Jurkat, Clone E6-1 (cell line): ENCODE results near the gene NPAS2.
A peak's percentile ranks its signal among the peaks of the same experiment; 100 is the strongest.

Experiments used
- DNase-seq: peaks from one replicate; pipeline ENCODE4 v3.0.0-alpha.2; 2011; ENCODE audit warnings: low read depth, low spot score
- H3K4me3 ChIP-seq: 2 replicates; pipeline ENCODE4 v1.5.1; 2011; ENCODE audit warnings: mild to moderate bottlenecking, low read length, control low read depth, moderate library complexity

The NPAS2 gene

GRCh38 chr2:100818606-100819369, 1.2 kb upstream of the NPAS2 start:
- no peak overlapping the region for H3K4me3 ChIP-seq
- DNase-seq, result no peak

- H3K4me3 ChIP-seq, result peak overlapping the region; percentile 57
Measured at GRCh38 chr2:100820273-100820522, 259 bp downstream of the NPAS2 start.

DNA sequence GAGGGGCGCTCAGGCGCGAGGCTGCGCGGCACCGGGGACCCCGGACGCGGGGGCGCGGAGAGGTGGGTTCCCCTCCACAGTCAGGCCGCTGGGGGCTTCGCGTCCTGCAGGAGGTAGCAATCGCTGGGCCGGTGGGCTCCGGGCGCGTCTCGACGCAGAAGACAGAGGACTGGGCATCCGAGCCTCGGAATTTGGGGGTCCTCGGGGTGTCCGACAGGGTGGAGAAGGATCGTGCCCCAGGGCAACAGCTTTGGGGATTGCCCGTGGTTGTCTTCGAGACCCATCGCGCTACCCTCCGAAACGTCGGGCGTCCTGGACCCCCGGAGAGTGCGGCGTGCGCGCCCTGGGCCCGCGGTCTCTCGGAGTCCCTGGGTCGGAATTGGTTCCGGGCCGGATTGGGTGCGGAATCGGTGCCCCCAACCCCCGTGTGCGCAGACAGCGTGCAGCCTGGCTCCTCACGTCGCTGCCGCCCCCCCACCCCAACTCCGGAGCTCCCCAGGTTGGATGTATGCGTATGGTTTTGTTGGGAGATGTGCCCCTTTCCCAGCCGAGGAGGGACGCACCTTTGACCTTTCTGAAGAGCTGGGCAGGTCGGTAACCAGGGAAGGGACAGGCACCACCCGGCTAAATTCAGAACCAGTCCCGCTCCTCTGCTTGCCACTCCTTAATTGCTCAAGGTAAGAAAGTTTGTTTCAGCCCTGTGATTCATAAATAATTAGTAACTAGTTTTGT, 750 bp downstream of the NPAS2 start:
- peak overlapping the region; percentile 57 for H3K4me3 ChIP-seq
- no peak for DNase-seq

More at GRCh38 chr2:100820273-100820522, 259 bp downstream of the NPAS2 start:
- no peak for DNase-seq

DNA sequence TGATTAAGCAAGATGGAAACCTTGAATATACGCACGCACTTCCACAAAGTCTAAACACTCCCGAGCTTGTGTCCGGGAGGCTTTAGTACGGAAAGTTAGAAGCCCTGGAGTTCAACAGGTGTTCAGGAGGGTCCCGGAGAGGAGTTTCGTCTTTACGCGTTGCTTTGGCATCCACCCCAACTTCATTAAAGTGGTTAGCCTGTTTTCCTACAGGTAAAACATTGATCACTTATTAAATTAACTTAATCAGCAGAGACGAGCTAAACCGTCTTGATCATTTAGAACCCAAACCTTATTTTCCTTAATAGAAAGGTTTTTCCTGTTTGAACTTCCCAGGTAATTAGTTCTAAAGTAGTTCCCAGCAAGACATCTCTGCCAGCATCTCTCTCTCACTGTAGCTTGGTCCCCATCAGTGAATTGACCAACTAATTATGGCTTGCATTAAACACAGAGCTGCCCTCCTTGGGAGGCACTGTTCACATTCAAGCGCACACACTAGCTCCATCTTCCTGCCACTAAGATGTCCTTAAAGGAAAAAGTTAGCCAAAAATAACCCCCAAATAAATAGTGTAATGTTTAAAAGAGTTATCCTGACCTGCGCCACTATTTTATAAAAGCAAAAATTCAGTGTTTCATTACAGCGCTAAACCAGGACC, 1.4 kb downstream of the NPAS2 start:
- H3K4me3 ChIP-seq, result no peak overlapping the region
- no peak for DNase-seq

GRCh38 chr2:100821911-100822265, 1.9 kb downstream of the NPAS2 start:
- no peak for DNase-seq
- no peak overlapping the region for H3K4me3 ChIP-seq

DNA sequence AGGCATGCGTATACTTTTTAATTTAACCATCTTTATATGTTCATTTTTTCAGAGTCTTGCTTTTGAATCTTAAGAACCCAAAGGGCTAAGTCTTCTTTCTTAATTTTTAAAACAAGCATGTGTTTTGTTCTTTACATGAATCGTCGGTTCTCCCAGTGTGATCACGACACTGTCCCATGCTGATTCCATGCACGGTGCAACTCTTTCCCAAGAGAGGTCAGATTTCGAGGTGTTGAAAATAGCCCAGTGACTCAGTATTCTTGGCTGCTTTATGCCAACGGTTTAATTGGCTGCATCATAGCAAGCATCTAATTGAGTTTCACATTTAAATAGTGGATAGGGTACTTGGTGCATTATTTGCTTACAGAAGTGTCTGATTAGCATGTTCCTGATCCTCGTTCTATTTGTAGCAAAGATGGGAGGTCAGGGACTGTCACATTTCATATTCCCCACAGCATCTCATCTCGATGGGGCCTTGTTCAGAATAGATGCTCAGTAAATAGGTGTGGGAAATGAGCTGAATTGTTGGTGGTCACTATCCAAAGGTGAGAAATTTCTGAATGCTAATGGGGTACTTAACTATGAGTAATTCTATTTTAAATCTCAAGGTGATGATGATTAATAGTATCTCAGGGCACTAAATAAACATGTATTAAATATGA, 2.8 kb downstream of the NPAS2 start:
- no peak for DNase-seq
- no peak overlapping the region for H3K4me3 ChIP-seq

GRCh38 chr2:100823665-100824438, 3.9 kb downstream of the NPAS2 start:
- no peak overlapping the region for H3K4me3 ChIP-seq
- no peak for DNase-seq

GRCh38 chr2:100824842-100825241, 4.9 kb downstream of the NPAS2 start:
- no peak overlapping the region for H3K4me3 ChIP-seq
- DNase-seq, result no peak

GRCh38 chr2:100826494-100826893, 6.6 kb downstream of the NPAS2 start:
- no peak overlapping the region for H3K4me3 ChIP-seq
- no peak for DNase-seq

GRCh38 chr2:100831158-100831750, 11.3 kb downstream of the NPAS2 start:
- H3K4me3 ChIP-seq, result no peak overlapping the region
- DNase-seq, result no peak

DNA sequence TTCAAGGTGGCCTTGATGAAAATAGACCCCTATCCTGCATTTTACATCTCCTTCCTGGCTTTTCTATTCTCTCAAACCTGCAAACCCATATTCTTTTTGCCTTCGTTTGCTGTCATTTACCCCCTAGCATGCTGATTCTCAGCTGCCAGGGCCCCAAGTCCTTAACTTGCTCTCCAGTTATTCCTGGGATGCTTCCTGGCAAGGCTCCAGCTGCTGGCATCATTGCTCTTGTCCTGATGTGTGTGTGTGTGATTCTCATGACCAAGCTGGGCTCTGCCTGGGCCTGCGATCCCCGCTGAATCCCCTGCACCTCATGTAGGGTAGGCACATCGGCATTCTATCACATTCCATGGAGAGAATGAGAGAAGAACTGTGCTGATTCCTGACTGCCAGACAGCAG, 11.9 kb downstream of the NPAS2 start:
- DNase-seq, result no peak
- no peak overlapping the region for H3K4me3 ChIP-seq

GRCh38 chr2:100832885-100833284, 12.9 kb downstream of the NPAS2 start:
- no peak overlapping the region for H3K4me3 ChIP-seq
- DNase-seq, result no peak

- H3K4me3 ChIP-seq, result no peak overlapping the region
- DNase-seq, result no peak
Measured at GRCh38 chr2:100833331-100833730, 13.4 kb downstream of the NPAS2 start.

DNA sequence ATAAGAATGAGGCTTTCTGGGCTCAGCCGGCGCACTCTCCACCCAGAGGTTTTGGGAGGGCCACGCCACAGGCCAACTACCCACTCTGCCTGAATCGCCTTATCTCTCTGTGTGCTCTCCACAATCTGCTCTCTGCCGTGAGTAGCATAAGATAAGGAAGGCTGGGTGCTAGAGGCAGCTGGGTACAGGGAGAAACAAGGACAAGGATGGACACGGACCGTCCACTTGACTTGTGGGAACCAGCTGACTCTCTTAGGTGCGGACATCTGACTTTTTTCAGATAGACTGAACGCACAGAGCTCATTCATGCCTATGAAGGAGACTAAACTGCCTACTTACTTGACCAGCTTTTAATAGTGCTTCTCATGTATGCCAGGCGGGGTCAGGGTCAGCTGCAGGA, 14.3 kb downstream of the NPAS2 start:
- no peak overlapping the region for H3K4me3 ChIP-seq
- no peak for DNase-seq

- H3K4me3 ChIP-seq, result no peak overlapping the region
- DNase-seq, result no peak
Measured at GRCh38 chr2:100835006-100835659, 15.2 kb downstream of the NPAS2 start.

DNA sequence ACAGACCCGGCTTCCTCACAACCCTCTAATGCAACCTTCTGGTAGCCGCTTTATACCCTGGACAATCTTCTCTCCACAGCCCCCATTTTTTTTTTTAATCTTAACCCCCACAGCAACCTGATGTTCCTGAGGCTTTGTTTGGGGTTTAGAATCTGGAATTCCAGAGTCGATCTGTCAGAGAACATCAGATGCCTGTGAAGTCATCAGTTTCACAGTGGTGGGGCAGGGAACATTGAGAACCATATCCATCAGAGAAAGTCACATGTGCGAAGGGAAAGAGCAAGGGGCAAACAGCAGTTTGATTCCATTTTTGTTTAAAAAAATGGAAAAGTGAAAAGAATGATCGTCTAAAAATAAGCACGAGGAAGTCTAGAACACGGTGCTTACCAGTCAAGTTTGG, 20.6 kb downstream of the NPAS2 start:
- H3K4me3 ChIP-seq, result no peak overlapping the region
- DNase-seq, result no peak

- no peak for DNase-seq
- H3K4me3 ChIP-seq, result no peak overlapping the region
Measured at GRCh38 chr2:100842241-100842922, 22.4 kb downstream of the NPAS2 start.

- no peak for DNase-seq
- no peak overlapping the region for H3K4me3 ChIP-seq
Measured at GRCh38 chr2:100844514-100844913, 24.6 kb downstream of the NPAS2 start.
